Activated CD4-positive, alpha-beta T cell treated with anti-CD3 and anti-CD28 coated beads, Interleukin-2, amount 10 ng/mL, durations not matched to agents 24 days and 14 days (primary cell): ENCODE data around the gene ERCC6. TPM values are rescaled to one million over a fixed set of nuclear protein-coding genes. Genes with fewer than 3 reads are reported as not detected.

Experiments used
- DNase-seq: peaks from one replicate; pipeline ENCODE4 v3.0.0; 2022
- H3K27ac Mint-ChIP-seq: one replicate; pipeline ENCODE4 v1.8.0; 2022; ENCODE audit warnings: mild to moderate bottlenecking, mixed read lengths
- H3K27me3 Mint-ChIP-seq: one replicate; pipeline ENCODE4 v1.8.0; 2022; ENCODE audit warnings: mixed read lengths
- H3K36me3 Mint-ChIP-seq: one replicate; pipeline ENCODE4 v1.8.0; 2022; ENCODE audit warnings: low read depth, mild to moderate bottlenecking, mixed read lengths
- H3K4me1 Mint-ChIP-seq: one replicate; pipeline ENCODE4 v1.8.0; 2021; ENCODE audit warnings: mixed read lengths
- H3K4me3 Mint-ChIP-seq: one replicate; pipeline ENCODE4 v1.8.0; 2022; ENCODE audit warnings: mild to moderate bottlenecking, moderate library complexity, mixed read lengths
- H3K9me3 Mint-ChIP-seq: one replicate; pipeline ENCODE4 v1.8.0; 2021; ENCODE audit warnings: mixed read lengths
- intact Hi-C: fragments of 100-400 bp; cut with micrococcal nuclease; formaldehyde crosslinking; loops from one replicate; pipeline ENCODE4 v1.15.1; 2023
- total RNA-seq: library from RNA; stranded (reverse); gene quantifications from 2 replicates; pipeline ENCODE4 v1.2.3, GENCODE V29; 2022

Gene ERCC6
- total RNA-seq, 1 donor from 2014 or later = 14.5 TPM

DNA sequence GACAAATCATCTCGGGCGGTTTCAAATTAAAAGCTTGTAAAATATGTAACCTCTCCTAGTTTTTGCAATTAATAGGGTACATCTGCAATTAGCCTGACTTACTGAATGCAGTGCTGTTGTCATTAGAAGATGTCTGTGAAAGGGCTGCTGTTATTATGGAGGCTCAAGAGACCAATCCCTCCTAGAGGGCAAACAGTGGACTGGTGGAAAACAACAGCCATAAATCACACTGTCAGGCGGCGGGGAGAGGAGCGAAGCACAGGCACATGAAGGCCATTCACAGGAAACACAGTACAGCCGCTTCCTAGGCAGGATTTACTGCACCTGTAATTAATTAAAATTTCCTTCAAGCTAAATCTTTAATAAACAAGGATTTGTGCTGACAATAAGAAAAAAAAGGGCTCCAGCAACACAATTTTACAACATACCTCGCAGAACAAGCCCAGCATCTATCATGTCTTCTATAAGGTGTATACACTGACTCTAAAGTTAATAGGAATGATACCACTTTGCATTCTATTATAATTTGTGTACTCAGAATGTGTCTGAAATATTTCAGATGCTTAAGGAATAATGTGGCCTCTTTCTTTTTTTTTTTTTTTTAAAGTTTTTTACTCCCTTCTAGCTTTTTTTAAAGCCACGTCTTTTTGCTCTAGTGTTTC, 50.7 kb downstream of the ERCC6 start:
- Mint-ChIP-seq H3K27me3 (no peaks in the 10 kb centered on the region), H3K36me3 (no peaks in the 10 kb centered on the region), H3K4me3 (no peak overlapping the region), H3K27ac (no peak overlapping the region), H3K4me1 (peaks cover 3% of the 10 kb centered on the region), H3K9me3 (no peaks in the 10 kb centered on the region)
- intact Hi-C loops = no loop called here
- no peak for DNase-seq

GRCh38 chr10:49486738-49487137, 52.2 kb downstream of the ERCC6 start:
- Mint-ChIP-seq H3K4me3 (no peak overlapping the region), H3K27ac (no peak overlapping the region)

GRCh38 chr10:49486009-49486408, 52.9 kb downstream of the ERCC6 start:
- H3K27ac Mint-ChIP-seq = no peak overlapping the region
- H3K36me3 Mint-ChIP-seq = peaks cover 7% of the 10 kb centered on the region
- DNase-seq = no peak
- H3K27me3 Mint-ChIP-seq = no peaks in the 10 kb centered on the region
- no peaks in the 10 kb centered on the region for H3K9me3 Mint-ChIP-seq
- H3K4me3 Mint-ChIP-seq = no peak overlapping the region
- H3K4me1 Mint-ChIP-seq = peaks cover 3% of the 10 kb centered on the region
- intact Hi-C loops = no loop called here

More at GRCh38 chr10:49486738-49487137, 52.2 kb downstream of the ERCC6 start:
- DNase-seq = no peak
- Mint-ChIP-seq H3K9me3 (no peaks in the 10 kb centered on the region), H3K27me3 (no peaks in the 10 kb centered on the region), H3K4me1 (peaks cover 3% of the 10 kb centered on the region), H3K36me3 (peaks cover 4% of the 10 kb centered on the region)
- intact Hi-C loops = no loop called here

DNA sequence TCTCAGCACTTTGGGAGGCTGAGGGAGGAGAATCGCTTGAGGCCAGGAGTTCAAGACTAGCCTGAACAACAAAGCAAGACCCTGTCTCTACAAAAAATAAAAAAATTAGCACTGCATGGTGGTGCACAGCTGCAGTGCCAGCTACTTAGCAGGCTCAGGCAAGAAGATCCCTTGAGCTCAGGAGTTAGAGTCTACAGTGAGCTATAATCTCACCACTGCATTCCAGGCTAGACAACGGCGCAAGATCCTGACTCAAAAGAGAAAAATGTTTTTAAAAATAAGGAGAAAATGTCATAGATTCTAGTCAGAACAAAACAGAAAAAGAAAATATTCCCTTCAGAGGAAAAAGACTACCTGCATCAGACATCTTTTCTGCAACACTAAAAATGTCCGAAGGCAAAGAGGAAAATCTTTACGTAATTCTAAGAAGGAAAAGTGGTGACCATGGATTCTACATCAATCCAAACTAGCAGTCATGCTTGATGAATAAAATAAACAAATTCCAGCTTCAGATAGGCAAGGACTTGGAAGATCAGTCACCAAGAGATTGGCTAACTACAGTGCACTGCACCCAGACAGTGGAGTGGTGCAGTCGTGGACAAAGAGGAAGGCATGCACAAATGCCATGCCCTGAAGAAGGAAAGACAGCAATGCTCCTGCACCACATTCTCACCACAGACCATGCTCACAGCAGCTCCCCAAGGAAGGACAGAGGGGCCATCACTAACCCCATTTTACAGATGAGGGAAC, 54.3 kb downstream of the ERCC6 start:
- Mint-ChIP-seq H3K4me1 (peaks cover 3% of the 10 kb centered on the region), H3K36me3 (peaks cover 7% of the 10 kb centered on the region), H3K27ac (no peak overlapping the region), H3K9me3 (no peaks in the 10 kb centered on the region), H3K4me3 (no peak overlapping the region), H3K27me3 (no peaks in the 10 kb centered on the region)
- intact Hi-C loops = no loop called here
- DNase-seq = no peak

DNA sequence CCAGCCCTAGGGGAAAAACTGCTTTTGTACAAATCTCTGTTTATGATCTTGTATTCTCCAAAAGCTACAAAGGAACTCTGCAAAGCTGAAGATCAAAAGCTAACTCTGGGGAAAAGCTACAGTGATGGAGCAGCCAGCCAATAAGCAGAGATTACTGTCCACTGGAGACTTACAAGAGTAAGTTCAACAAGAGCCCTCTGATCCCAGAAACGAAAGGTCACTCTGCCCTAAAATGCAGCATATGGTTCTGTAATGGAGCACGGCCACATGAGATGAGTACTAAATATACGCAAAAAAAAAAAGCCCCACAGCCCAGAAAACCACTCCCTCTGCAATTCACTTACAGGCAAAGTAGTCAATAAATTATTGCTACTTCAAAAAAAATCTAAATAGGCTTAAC, 60.1 kb downstream of the ERCC6 start:
- no peak for DNase-seq
- H3K27ac Mint-ChIP-seq = no peak overlapping the region
- no peak overlapping the region for H3K4me3 Mint-ChIP-seq
- no peaks in the 10 kb centered on the region for H3K27me3 Mint-ChIP-seq
- H3K4me1 Mint-ChIP-seq = no peaks in the 10 kb centered on the region
- H3K9me3 Mint-ChIP-seq = no peaks in the 10 kb centered on the region
- intact Hi-C loops = no loop called here
- peaks cover 22% of the 10 kb centered on the region for H3K36me3 Mint-ChIP-seq

- Mint-ChIP-seq H3K27ac (no peak overlapping the region), H3K4me3 (no peak overlapping the region), H3K9me3 (no peaks in the 10 kb centered on the region), H3K4me1 (no peaks in the 10 kb centered on the region), H3K36me3 (peaks cover 33% of the 10 kb centered on the region), H3K27me3 (no peaks in the 10 kb centered on the region)
- intact Hi-C loops = no loop called here
- DNase-seq = no peak
Measured at GRCh38 chr10:49474901-49475300, 64.0 kb downstream of the ERCC6 start.

DNA sequence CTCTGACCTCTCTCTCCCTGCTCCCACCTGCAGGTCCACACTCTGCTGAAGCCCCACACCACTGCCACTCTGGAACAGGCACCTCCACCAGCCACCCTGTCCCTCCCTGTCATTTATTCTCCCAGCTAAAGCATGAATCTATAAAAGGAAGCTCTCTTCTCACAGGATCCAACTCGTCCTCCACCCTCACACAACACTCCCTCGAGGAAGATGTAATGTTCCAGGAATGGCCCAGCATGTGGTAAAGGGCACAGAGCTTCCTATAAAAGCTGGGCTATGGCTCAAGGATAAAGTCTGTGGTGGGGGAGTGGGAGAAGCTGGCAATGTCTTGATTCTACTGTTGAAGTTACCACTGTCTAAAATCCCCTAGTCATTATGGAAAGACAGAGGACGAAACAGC, 67.4 kb downstream of the ERCC6 start:
- no peak overlapping the region for H3K4me3 Mint-ChIP-seq
- H3K36me3 Mint-ChIP-seq = peaks cover 36% of the 10 kb centered on the region
- H3K27me3 Mint-ChIP-seq = no peaks in the 10 kb centered on the region
- H3K9me3 Mint-ChIP-seq = no peaks in the 10 kb centered on the region
- intact Hi-C loops = no loop called here
- H3K4me1 Mint-ChIP-seq = no peaks in the 10 kb centered on the region
- no peak overlapping the region for H3K27ac Mint-ChIP-seq
- no peak for DNase-seq

DNA sequence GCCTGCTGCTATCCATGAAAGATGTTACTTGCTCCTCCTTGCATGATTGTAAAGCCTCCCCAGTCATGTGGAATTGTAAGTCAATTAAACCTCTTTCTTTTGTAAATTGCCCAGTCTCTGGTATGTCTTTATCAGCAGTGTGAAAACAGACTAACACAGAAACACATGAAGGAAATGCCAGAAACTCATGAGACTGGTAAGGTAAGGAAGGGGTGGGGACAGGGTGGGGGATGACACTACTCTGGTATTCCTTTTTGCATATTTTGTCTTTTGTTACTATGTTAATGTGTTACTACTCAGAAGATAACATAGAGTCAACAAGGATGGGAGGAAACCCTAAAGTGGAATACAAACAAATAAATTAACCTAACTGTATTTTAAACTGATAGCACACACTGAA, 73.2 kb downstream of the ERCC6 start:
- Mint-ChIP-seq H3K36me3 (peaks cover 21% of the 10 kb centered on the region), H3K9me3 (no peaks in the 10 kb centered on the region), H3K4me1 (no peaks in the 10 kb centered on the region), H3K27me3 (no peaks in the 10 kb centered on the region), H3K4me3 (no peak overlapping the region), H3K27ac (no peak overlapping the region)
- no peak for DNase-seq
- intact Hi-C loops = no loop called here

Other genes with a start within 250 kb of the ERCC6 start
- not detected in 2 replicates for gene C10orf71, start 240.0 kb downstream of the ERCC6 start, total RNA-seq
- gene DRGX, start 143.0 kb downstream of the ERCC6 start, total RNA-seq = 0.09 TPM in 1 of 2 replicates, not detected in the other
- gene SLC18A3, start 71.2 kb upstream of the ERCC6 start, total RNA-seq = not detected in 2 replicates
- 0.24 TPM in 1 of 2 replicates, not detected in the other for gene CHAT, start 74.9 kb upstream of the ERCC6 start, total RNA-seq
- gene C10orf53, start 140.5 kb upstream of the ERCC6 start, total RNA-seq = not detected in 2 replicates
- gene OGDHL, start 223.2 kb upstream of the ERCC6 start, total RNA-seq = 0.89 and 0.97 TPM in 2 replicates